ENCODE data around the gene CCDC63. TPM values are rescaled to one million over a fixed set of nuclear protein-coding genes. Genes with fewer than 3 reads are reported as not detected.

CCDC63 gene
- polyA plus RNA-seq, 3 donors = 0.22 TPM; not detected in 2

- H3K4me2 ChIP-seq (replicated peaks; ENCODE audit: extremely low read depth, low read length, poor library complexity, severe bottlenecking) = no peak overlapping the region
- Mint-ChIP-seq H3K4me1 (peaks cover 10% of the 10 kb centered on the region), H3K27ac (no peak overlapping the region)
These were observed 44.3 kb upstream of the CCDC63 start for GRCh38 chr12:110802489-110802888.

GRCh38 chr12:110804406-110804805 is 42.4 kb upstream of the CCDC63 start:
- Mint-ChIP-seq H3K9me3 (peaks cover 5 to 33% (median 19%) of the 10 kb centered on the region in 7 donors), H3K4me3 (no peak overlapping the region), H3K36me3 (peaks cover 0 to 3% of the 10 kb centered on the region in 2 donors), H3K4me1 (peaks cover 10% of the 10 kb centered on the region), H3K27ac (no peak overlapping the region), H3K27me3 (ENCODE audit: low read depth in 3 of 3) (peaks cover 0 to 2% (median 1%) of the 10 kb centered on the region in 3 donors)
- no peaks in the 10 kb centered on the region for H3K36me3 ChIP-seq (replicated peaks in 1 of 2; ENCODE audit: control insufficient read depth in 1 of 2, insufficient read depth in 2 of 2, low read length in 2 of 2)
- no peak for TF ChIP-seq CTCF (IDR thresholded peaks at IDR 0.05)
- DNase-seq = no peak
- intact Hi-C loops (cut with micrococcal nuclease) = no loop called here
- no peaks in the 10 kb centered on the region for H3K27me3 ChIP-seq (ENCODE audit: control insufficient read depth in 2 of 2, insufficient read depth in 2 of 2, low read length in 2 of 2)
- no peak overlapping the region for H2AFZ ChIP-seq (ENCODE audit: insufficient read depth, low read depth, low read length, poor library complexity, severe bottlenecking)
- no peaks in the 10 kb centered on the region for H3K79me2 ChIP-seq (ENCODE audit: insufficient read depth, low read length)
- WGBS (ENCODE audit: insufficient coverage) = no CpG with 5 or more reads among the region's 3 CpGs
- H3K27ac ChIP-seq (ENCODE audit: low read depth in 1 of 2, low read length in 2 of 2) = no peak overlapping the region
- H3K4me1 ChIP-seq (ENCODE audit: control insufficient read depth in 1 of 2, insufficient read depth in 2 of 2, low read length in 2 of 2) = no peaks in the 10 kb centered on the region
- H3K4me2 ChIP-seq (replicated peaks; ENCODE audit: extremely low read depth, low read length, poor library complexity, severe bottlenecking) = no peak overlapping the region
- no peaks in the 10 kb centered on the region for H4K20me1 ChIP-seq (ENCODE audit: insufficient read depth, low read length)
- no peak overlapping the region for H3K4me3 ChIP-seq (replicated peaks in 1 of 3; ENCODE audit: low read depth in 2 of 3, low read length in 3 of 3)
- no peak overlapping the region for H3K9ac ChIP-seq (ENCODE audit: insufficient read depth, low read length, poor library complexity, severe bottlenecking)
- H3K9me3 ChIP-seq (replicated peaks in 1 of 2; ENCODE audit: control insufficient read depth in 1 of 2, insufficient read depth in 1 of 2, low read length in 2 of 2) = peaks cover 5 to 6% of the 10 kb centered on the region in 2 donors

More at GRCh38 chr12:110802489-110802888, 44.3 kb upstream of the CCDC63 start:
- TF ChIP-seq CTCF (IDR thresholded peaks at IDR 0.05) = no peak
- no peak overlapping the region for H3K27ac ChIP-seq (ENCODE audit: low read depth in 1 of 2, low read length in 2 of 2)
- H3K36me3 ChIP-seq (replicated peaks in 1 of 2; ENCODE audit: control insufficient read depth in 1 of 2, insufficient read depth in 2 of 2, low read length in 2 of 2) = no peaks in the 10 kb centered on the region
- no peak for DNase-seq
- no peaks in the 10 kb centered on the region for H3K4me1 ChIP-seq (ENCODE audit: control insufficient read depth in 1 of 2, insufficient read depth in 2 of 2, low read length in 2 of 2)
- H3K27me3 ChIP-seq (ENCODE audit: control insufficient read depth in 2 of 2, insufficient read depth in 2 of 2, low read length in 2 of 2) = no peaks in the 10 kb centered on the region
- no peaks in the 10 kb centered on the region for H3K79me2 ChIP-seq (ENCODE audit: insufficient read depth, low read length)
- H4K20me1 ChIP-seq (ENCODE audit: insufficient read depth, low read length) = no peaks in the 10 kb centered on the region
- peaks cover 5 to 6% of the 10 kb centered on the region in 2 donors for H3K9me3 ChIP-seq (replicated peaks in 1 of 2; ENCODE audit: control insufficient read depth in 1 of 2, insufficient read depth in 1 of 2, low read length in 2 of 2)
- peaks cover 5 to 38% (median 22%) of the 10 kb centered on the region in 7 donors for H3K9me3 Mint-ChIP-seq
- no peak overlapping the region for H3K4me3 ChIP-seq (replicated peaks in 1 of 3; ENCODE audit: low read depth in 2 of 3, low read length in 3 of 3)
- no peak overlapping the region for H3K4me3 Mint-ChIP-seq
- H3K27me3 Mint-ChIP-seq (ENCODE audit: low read depth in 3 of 3) = peaks cover 0 to 1% (median under 1%) of the 10 kb centered on the region in 3 donors
- peaks cover 0 to 3% of the 10 kb centered on the region in 2 donors for H3K36me3 Mint-ChIP-seq
- no peak overlapping the region for H3K9ac ChIP-seq (ENCODE audit: insufficient read depth, low read length, poor library complexity, severe bottlenecking)
- no peak overlapping the region for H2AFZ ChIP-seq (ENCODE audit: insufficient read depth, low read depth, low read length, poor library complexity, severe bottlenecking)
- intact Hi-C loops (cut with micrococcal nuclease) = no loop called here

All from CD14-positive monocyte (primary cell).